GM21528 (cell line): ENCODE data around the gene TRIM25.
"Not testable (repeated sequence)": the region's sequence is repeated elsewhere in the genome, so short reads cannot be mapped to it uniquely, and the experiment has no call there.

Experiments
- ATAC-seq: cut with Tn5 transposase; IDR thresholded peaks from one replicate; pipeline ENCODE4 v1.9.1; 2021; ENCODE audit warnings: mild to moderate bottlenecking, moderate library complexity; ENCODE audit not compliant: unreplicated experiment, low FRiP score

TRIM25 gene

GRCh38 chr17:56913867-56914580, at the start of gene TRIM25:
Gene TRIM25 (minus strand): TSS chr17:56914049. CDS start chr17:56913988, 61 bp downstream.
- ATAC-seq = peak; percentile 73

GRCh38 chr17:56960596-56961538, 47.0 kb upstream of the TRIM25 start, which contains the start of gene COIL:
Gene COIL (minus strand): TSS chr17:56961050. CDS start chr17:56961019, 31 bp downstream.
- peak; percentile 95 for ATAC-seq

GRCh38 chr17:56956992-56957391, 43.1 kb upstream of the TRIM25 start:
- ATAC-seq = no peak

GRCh38 chr17:56949595-56949994, 35.7 kb upstream of the TRIM25 start:
- ATAC-seq = no peak

GRCh38 chr17:56948491-56948890, 34.6 kb upstream of the TRIM25 start:
- ATAC-seq = no peak

- no peak for ATAC-seq
These were observed 33.9 kb upstream of the TRIM25 start for GRCh38 chr17:56947741-56948140.

- no peak for ATAC-seq
These were observed 32.2 kb upstream of the TRIM25 start for GRCh38 chr17:56945938-56946505.

- no peak for ATAC-seq
These were observed 29.8 kb upstream of the TRIM25 start for GRCh38 chr17:56943505-56944125.

- no peak for ATAC-seq
These were observed 26.1 kb upstream of the TRIM25 start for GRCh38 chr17:56939869-56940484.

- not testable (repeated sequence) for ATAC-seq
These were observed 24.4 kb upstream of the TRIM25 start for GRCh38 chr17:56938206-56938605.

GRCh38 chr17:56937687-56938086, 23.8 kb upstream of the TRIM25 start:
- ATAC-seq = no peak

GRCh38 chr17:56936697-56937322, 23.0 kb upstream of the TRIM25 start:
- no peak for ATAC-seq

GRCh38 chr17:56935461-56935860, 21.6 kb upstream of the TRIM25 start:
- ATAC-seq = no peak

GRCh38 chr17:56934280-56934679, 20.4 kb upstream of the TRIM25 start:
- ATAC-seq = no peak

- ATAC-seq = no peak
These were observed 20.0 kb upstream of the TRIM25 start for GRCh38 chr17:56933868-56934267.

GRCh38 chr17:56933151-56933745, 19.4 kb upstream of the TRIM25 start:
- ATAC-seq = no peak

- ATAC-seq = no peak
These were observed 17.0 kb upstream of the TRIM25 start for GRCh38 chr17:56930739-56931337.

GRCh38 chr17:56929362-56929969, 15.6 kb upstream of the TRIM25 start:
- no peak for ATAC-seq

- ATAC-seq = no peak
These were observed 14.7 kb upstream of the TRIM25 start for GRCh38 chr17:56928586-56928985.
